ENCODE data around the gene MCRS1. TPM values are rescaled to one million over a fixed set of nuclear protein-coding genes. Genes with fewer than 3 reads are reported as not detected.

Gene MCRS1
- total RNA-seq, 1 experiment from 2014 or later = 103 TPM

DNA sequence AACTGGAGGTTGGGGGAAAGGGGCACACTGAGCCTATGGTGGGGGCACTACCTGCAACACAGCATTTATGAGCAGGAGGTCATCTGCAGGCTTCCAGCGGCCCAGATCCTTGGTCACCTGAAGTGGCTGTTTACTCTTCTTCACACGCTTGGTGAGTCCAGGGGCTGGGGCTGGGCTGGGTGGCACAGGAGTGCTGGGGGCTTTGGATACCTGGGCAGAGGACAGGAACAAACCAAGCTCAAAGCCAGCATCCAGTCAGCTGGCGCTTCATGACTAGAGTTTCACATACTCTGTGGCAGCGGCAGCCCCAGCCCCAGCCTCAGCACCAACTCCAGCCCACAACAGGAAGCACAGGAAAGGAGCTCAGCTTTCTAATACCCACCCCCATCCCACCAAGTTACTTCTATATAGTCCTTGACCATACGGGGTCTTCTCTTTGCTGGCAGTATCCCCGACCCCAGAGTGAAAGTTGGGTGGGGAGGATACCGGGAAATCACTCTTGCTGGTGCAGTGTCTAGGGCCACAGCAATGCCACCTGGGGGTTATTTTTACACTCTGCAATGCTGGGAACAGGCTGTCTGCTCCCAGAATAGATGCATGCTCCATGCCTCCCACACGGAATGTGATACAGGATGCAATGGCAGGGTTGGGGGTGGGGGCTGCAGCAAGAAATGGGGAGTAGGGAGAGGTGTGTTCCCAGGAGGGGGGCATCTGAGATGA lies 3.1 kb downstream of the MCRS1 start:
- no peak overlapping the region for H4K8ac ChIP-seq (replicated peaks; ENCODE audit: insufficient read length, low read depth, low read length)
- no peak overlapping the region for H2BK15ac ChIP-seq (ENCODE audit: low read depth, low read length)
- DNase-seq = no peak
- Mint-ChIP-seq H3K9me3 (peaks cover 0 to 3% of the 10 kb centered on the region in 2 experiments; a peak in 1 of 5 replicates), H3K4me3 (no peak overlapping the region), H3K4me1 (peaks cover 2 to 14% of the 10 kb centered on the region in 2 experiments), H3K27me3 (ENCODE audit: low read depth) (no peaks in the 10 kb centered on the region; the same call in 1 of the 2 replicates), H3K36me3 (ENCODE audit: insufficient read depth in 1 of 3, low read depth in 3 of 3) (peaks cover 19 to 55% (median 49%) of the 10 kb centered on the region in 3 experiments; a peak in 6 of 7 replicates), H3K27ac (no peak overlapping the region)
- no peak overlapping the region for H2AFZ ChIP-seq (ENCODE audit: low read length)
- H3K27me3 ChIP-seq (ENCODE audit: insufficient read depth, low read length) = no peaks in the 10 kb centered on the region
- no peaks in the 10 kb centered on the region for H3K9me3 ChIP-seq (ENCODE audit: control insufficient read depth, low read depth, low read length)
- no peak overlapping the region for H2BK20ac ChIP-seq (ENCODE audit: low read depth, low read length, poor library complexity, severe bottlenecking)
- no peak overlapping the region for H2AK5ac ChIP-seq (ENCODE audit: insufficient read length, low read length)
- H3K23ac ChIP-seq (ENCODE audit: insufficient read length, low read depth, low read length) = no peak overlapping the region
- H4K20me1 ChIP-seq (ENCODE audit: control insufficient read depth, insufficient read depth, insufficient read length) = no peaks in the 10 kb centered on the region
- no peaks in the 10 kb centered on the region for H3K4me1 ChIP-seq (ENCODE audit: insufficient read depth, low read length)
- no peak overlapping the region for H2BK120ac ChIP-seq (ENCODE audit: low read depth, low read length, poor library complexity, severe bottlenecking)
- H3K4ac ChIP-seq (ENCODE audit: low read depth, low read length) = no peak overlapping the region
- no peak overlapping the region for H3T11ph ChIP-seq (ENCODE audit: low read length)
- H3K27ac ChIP-seq (ENCODE audit: insufficient read length, low read depth, low read length) = no peak overlapping the region
- no peak overlapping the region for H2BK5ac ChIP-seq (ENCODE audit: insufficient read length, low read length)
- no peak overlapping the region for H3K9ac ChIP-seq (ENCODE audit: extremely low read depth, insufficient read length, low read length)
- TF ChIP-seq, protein P1, sequence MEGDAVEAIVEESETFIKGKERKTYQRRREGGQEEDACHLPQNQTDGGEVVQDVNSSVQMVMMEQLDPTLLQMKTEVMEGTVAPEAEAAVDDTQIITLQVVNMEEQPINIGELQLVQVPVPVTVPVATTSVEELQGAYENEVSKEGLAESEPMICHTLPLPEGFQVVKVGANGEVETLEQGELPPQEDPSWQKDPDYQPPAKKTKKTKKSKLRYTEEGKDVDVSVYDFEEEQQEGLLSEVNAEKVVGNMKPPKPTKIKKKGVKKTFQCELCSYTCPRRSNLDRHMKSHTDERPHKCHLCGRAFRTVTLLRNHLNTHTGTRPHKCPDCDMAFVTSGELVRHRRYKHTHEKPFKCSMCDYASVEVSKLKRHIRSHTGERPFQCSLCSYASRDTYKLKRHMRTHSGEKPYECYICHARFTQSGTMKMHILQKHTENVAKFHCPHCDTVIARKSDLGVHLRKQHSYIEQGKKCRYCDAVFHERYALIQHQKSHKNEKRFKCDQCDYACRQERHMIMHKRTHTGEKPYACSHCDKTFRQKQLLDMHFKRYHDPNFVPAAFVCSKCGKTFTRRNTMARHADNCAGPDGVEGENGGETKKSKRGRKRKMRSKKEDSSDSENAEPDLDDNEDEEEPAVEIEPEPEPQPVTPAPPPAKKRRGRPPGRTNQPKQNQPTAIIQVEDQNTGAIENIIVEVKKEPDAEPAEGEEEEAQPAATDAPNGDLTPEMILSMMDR (conservative IDR thresholded peaks at IDR 0.05) = no peak
- no peak overlapping the region for H3K56ac ChIP-seq (ENCODE audit: insufficient read length, low read depth, low read length)
- peaks cover 3% of the 10 kb centered on the region for H3K79me1 ChIP-seq (ENCODE audit: insufficient read depth, low read depth, low read length, poor library complexity, severe bottlenecking)
- no peaks in the 10 kb centered on the region; the same call in 1 of the 2 replicates for H3K79me2 ChIP-seq (ENCODE audit: insufficient read depth, low read length)
- no peak overlapping the region for H2BK12ac ChIP-seq (ENCODE audit: insufficient read length, low read depth, low read length)
- WGBS (ENCODE audit: extremely low coverage, insufficient read length, low lambda C conversion rate) = no CpG with 5 or more reads among the region's 8 CpGs
- H4K91ac ChIP-seq (ENCODE audit: insufficient read length, low read depth, low read length) = no peak overlapping the region
- no peak overlapping the region for H3K4me2 ChIP-seq (ENCODE audit: insufficient read depth, insufficient read length, low read length)
- no peak overlapping the region for H3K18ac ChIP-seq (ENCODE audit: insufficient read length, low read depth, low read length)
- no peak overlapping the region for H3K14ac ChIP-seq (ENCODE audit: insufficient read depth, low read length)
- H4K5ac ChIP-seq (ENCODE audit: insufficient read length, low read depth, low read length) = no peak overlapping the region
- peaks cover 6% of the 10 kb centered on the region for H3K23me2 ChIP-seq (ENCODE audit: insufficient read length, low read depth, low read length, poor library complexity, severe bottlenecking)

Data from H9 (cell line).